Measurements from ENCODE around the gene PRPF19. TPM values are rescaled to one million over a fixed set of nuclear protein-coding genes. Genes with fewer than 3 reads are reported as not detected.

Gene PRPF19
- total RNA-seq, 8 experiments from 2014 or later, result 58.6 to 136 (median 91.2) TPM

GRCh38 chr11:60946601-60947264 is 40.3 kb upstream of the PRPF19 start:
- Histone ChIP-seq H3K4me1 (replicated peaks in 1 of 2) (peaks cover 27 to 44% of the 10 kb centered on the region in 2 donors), H3K27ac (no peak overlapping the region), H3K4me3 (no peak overlapping the region)
- ATAC-seq (replicated peaks in 6 of 8), result peak in 6 of 8 experiments; percentile 36 to 70 (median 58)
- 0 to 75% (median 50%) methylated on average over 1 to 10 of the region's 15 CpGs; no CpG with 5 or more reads in 2 of the 10 experiments for WGBS, 10 experiments
- in situ Hi-C loops (cut with MboI; ENCODE audit: low pct_unique_long_range_greater_than_20kb in 2 of 9, low sequenced_read_pairs in 9 of 9, unreplicated experiment in 9 of 9), result loop anchor here in 1 of 9 experiments (10.0 kb wide), 1 partner anchor 178 kb away; no protein-coding TSS in a partner anchor

- ATAC-seq (replicated peaks in 6 of 8), result no peak
- Histone ChIP-seq H3K27ac (no peak overlapping the region), H3K4me1 (replicated peaks in 1 of 2) (peaks cover 25 to 35% of the 10 kb centered on the region in 2 donors), H3K4me3 (no peak overlapping the region)
- 60 to 100% (median 100%) methylated on average over 1 to 3 of the region's 5 CpGs; no CpG with 5 or more reads in 5 of the 10 experiments for WGBS, 10 experiments
- in situ Hi-C loops (cut with MboI; ENCODE audit: low pct_unique_long_range_greater_than_20kb in 2 of 9, low sequenced_read_pairs in 9 of 9, unreplicated experiment in 9 of 9), result loop anchor here in 1 of 9 experiments (10.0 kb wide), 1 partner anchor 180 kb away; no protein-coding TSS in a partner anchor
These were observed 38.9 kb upstream of the PRPF19 start for GRCh38 chr11:60945295-60945667.

DNA sequence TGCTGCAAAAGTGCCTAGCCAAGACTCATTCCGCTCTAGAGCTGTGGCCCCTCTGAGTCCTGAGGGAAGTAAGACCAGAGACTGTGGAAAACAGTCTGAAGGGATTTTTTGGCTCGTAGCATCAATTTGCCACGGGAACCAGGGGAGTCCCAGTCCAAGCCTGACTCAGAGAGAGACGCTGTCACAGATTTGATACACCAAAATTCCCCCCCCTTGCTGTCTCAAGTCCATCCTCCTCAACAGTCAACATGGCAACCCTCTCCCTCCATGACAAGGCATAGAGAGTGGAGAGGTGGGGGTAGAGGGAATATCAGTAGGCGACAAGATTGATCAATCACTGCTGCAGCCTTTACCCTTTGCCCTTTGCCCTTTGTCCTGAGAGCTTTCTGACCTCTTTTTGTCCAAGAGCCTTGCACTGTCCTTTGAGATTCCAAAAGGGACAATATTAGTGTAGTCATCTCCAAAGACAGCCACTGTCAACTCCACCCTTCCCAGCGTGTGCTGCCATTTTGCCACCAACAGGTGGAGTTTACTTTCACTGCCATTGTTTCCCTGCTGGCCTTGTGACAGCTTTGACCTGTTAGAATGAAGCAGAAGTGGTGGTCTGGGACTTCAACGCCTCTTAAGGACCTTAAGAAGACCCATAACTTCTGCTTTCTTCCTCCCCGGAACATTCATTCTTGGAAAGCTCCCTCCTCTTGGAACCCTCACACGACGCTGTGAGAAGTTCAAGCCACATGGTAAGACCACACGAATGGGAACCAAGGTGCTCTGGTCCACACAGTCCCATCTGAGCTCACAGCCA is 38.3 kb upstream of the PRPF19 start:
- ATAC-seq (replicated peaks in 6 of 8), result no peak
- Histone ChIP-seq H3K4me1 (replicated peaks in 1 of 2) (peaks cover 25 to 35% of the 10 kb centered on the region in 2 donors), H3K4me3 (no peak overlapping the region), H3K27ac (no peak overlapping the region)
- WGBS, 10 experiments, result 50 to 100% (median 70%) methylated on average over 1 to 5 of the region's 11 CpGs; no CpG with 5 or more reads in 3 of the 10 experiments
- in situ Hi-C loops (cut with MboI; ENCODE audit: low pct_unique_long_range_greater_than_20kb in 2 of 9, low sequenced_read_pairs in 9 of 9, unreplicated experiment in 9 of 9), result loop anchor here in 1 of 9 experiments (10.0 kb wide), 1 partner anchor 180 kb away; no protein-coding TSS in a partner anchor

DNA sequence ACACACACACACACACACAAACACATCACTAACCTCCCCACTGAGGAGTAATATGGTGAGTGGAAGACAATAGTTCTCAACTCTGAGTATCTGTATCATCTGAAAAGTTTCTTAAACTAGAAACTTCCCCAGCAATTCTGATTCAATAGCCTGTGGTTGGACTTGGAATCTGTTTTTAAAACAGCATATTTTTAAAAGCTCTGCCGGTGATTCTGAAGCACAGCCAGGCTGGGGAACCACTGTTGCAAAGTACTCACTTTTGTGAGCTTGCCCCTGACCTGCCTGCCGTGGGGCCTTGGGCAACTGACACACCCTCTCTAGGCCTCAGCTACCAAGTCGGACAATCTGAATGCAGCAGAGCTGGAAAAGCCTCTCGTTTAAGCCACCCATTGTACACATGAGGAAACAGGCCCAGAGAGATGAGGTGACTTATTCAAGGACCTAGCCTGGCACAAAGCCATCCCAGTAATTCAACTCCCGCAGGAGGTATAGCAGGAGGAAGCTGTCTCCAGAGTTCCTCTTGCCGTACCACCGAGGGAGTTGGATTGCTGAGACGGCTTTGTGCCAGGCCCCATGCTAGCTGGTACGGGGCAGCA is 36.7 kb upstream of the PRPF19 start:
- WGBS, 10 experiments, result 44 to 90% (median 63%) methylated on average over 1 to 5 of the region's 9 CpGs; no CpG with 5 or more reads in 3 of the 10 experiments
- in situ Hi-C loops (cut with MboI; ENCODE audit: low pct_unique_long_range_greater_than_20kb in 2 of 9, low sequenced_read_pairs in 9 of 9, unreplicated experiment in 9 of 9), result loop anchor here in 1 of 9 experiments (10.0 kb wide), 1 partner anchor 182 kb away; no protein-coding TSS in a partner anchor
- H3K4me3 ChIP-seq, result no peak overlapping the region
- peaks cover 21 to 34% of the 10 kb centered on the region in 2 donors for H3K4me1 ChIP-seq (replicated peaks in 1 of 2)
- no peak for ATAC-seq (replicated peaks in 6 of 8)
- H3K27ac ChIP-seq, result no peak overlapping the region

DNA sequence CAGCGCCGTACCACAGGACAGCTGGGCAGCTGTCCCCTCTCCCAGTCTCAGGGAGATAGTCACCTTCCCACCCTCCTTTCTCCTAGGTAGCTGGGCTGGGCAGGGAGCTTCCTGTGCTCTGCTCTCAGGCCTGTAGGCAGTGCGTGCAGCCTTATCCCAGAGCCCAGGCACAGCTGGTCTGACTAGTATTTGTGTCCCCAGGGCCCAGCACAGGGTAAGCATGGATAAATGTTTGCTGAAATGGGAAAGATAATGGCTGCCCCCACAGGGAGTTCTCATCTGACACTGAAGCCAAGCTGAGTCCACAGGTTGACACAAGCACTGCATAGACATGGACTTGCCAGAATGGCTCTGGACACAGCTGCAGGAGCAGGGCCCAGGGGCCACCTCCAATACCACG is 35.8 kb upstream of the PRPF19 start:
- Histone ChIP-seq H3K27ac (no peak overlapping the region), H3K4me3 (no peak overlapping the region), H3K4me1 (replicated peaks in 1 of 2) (peaks cover 13 to 26% of the 10 kb centered on the region in 2 donors)
- peak in 4 of 8 experiments; percentile 9 to 56 (median 24) for ATAC-seq (replicated peaks in 6 of 8)
- in situ Hi-C loops (cut with MboI; ENCODE audit: low pct_unique_long_range_greater_than_20kb in 2 of 9, low sequenced_read_pairs in 9 of 9, unreplicated experiment in 9 of 9), result loop anchor here in 1 of 9 experiments (10.0 kb wide), 1 partner anchor 183 kb away; no protein-coding TSS in a partner anchor
- 40% methylated on average over 1 of the region's 4 CpGs; no CpG with 5 or more reads in 9 of the 10 experiments for WGBS, 10 experiments

DNA sequence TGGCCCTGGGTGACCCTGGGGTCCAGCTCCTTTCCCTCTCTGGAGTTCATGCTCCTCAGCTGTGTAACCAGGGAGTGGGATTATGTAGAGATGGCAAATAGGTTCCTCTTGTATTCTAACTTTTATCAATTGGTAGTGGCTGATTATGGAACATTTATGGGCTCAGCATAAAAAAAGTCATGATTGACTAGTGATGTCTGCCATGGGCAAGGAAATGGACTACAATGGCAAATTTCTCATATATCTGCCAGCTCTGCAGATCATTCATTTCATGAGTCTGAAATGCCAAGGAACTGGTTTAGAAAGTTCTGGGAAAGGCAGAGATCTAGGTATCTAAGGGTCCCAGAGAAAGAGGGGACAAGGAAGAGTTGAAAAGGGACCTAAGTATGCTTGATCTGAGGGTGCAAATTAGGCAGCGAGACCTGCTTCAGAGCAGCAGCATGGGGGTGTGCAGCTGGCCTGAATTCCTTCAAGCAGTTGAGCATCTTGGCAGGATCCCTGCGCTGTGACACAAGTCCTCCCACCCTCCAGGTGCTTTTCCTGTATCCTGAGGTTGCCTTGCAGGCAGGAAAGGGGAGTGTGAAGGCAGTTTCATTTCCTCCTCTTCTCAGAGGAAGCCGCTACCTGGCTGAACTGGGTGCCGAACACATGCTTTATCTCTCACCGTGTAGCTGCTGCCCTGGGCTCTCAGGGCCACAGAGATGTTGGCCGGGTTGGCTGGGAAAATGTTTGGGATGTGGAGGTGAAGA is 35.2 kb upstream of the PRPF19 start:
- no peak overlapping the region for H3K27ac ChIP-seq
- WGBS, 10 experiments, result 20 to 100% (median 92%) methylated on average over 1 to 5 of the region's 6 CpGs; no CpG with 5 or more reads in 1 of the 10 experiments

DNA sequence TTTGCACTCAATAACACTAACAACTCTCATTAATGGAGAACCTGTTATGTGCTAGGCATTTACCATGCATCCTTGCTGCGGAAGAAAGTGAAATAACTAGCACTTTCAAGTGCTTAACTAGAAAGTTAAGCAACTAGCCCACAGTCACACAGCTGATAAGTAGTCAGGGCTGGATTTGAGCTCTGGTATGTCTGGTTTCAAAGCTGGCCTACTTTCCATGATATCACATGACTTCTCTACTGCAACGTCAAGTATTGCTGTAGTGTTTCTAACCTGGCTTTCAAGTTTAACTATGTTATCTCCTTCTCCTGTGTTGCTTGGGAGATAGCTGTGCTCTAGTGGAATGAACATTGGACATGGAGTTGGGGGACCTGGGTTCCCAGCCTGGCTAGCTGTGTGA is 33.5 kb upstream of the PRPF19 start:
- H3K27ac ChIP-seq, result no peak overlapping the region
- 50 to 100% (median 88%) methylated on average over 1 to 2 of the region's 2 CpGs; no CpG with 5 or more reads in 3 of the 10 experiments for WGBS, 10 experiments
- no peak for ATAC-seq (replicated peaks in 6 of 8)
- in situ Hi-C loops (cut with MboI; ENCODE audit: low pct_unique_long_range_greater_than_20kb in 2 of 9, low sequenced_read_pairs in 9 of 9, unreplicated experiment in 9 of 9), result loop anchor here in 1 of 9 experiments (10.0 kb wide), 1 partner anchor 185 kb away; no protein-coding TSS in a partner anchor
- peaks cover 3 to 15% of the 10 kb centered on the region in 2 donors for H3K4me1 ChIP-seq (replicated peaks in 1 of 2)
- no peak overlapping the region for H3K4me3 ChIP-seq

More for the DNA sequence above, 35.2 kb upstream of the PRPF19 start:
- peaks cover 8 to 19% of the 10 kb centered on the region in 2 donors for H3K4me1 ChIP-seq (replicated peaks in 1 of 2)
- ATAC-seq (replicated peaks in 6 of 8), result no peak
- in situ Hi-C loops (cut with MboI; ENCODE audit: low pct_unique_long_range_greater_than_20kb in 2 of 9, low sequenced_read_pairs in 9 of 9, unreplicated experiment in 9 of 9), result loop anchor here in 1 of 9 experiments (10.0 kb wide), 1 partner anchor 183 kb away; no protein-coding TSS in a partner anchor
- H3K4me3 ChIP-seq, result no peak overlapping the region

DNA sequence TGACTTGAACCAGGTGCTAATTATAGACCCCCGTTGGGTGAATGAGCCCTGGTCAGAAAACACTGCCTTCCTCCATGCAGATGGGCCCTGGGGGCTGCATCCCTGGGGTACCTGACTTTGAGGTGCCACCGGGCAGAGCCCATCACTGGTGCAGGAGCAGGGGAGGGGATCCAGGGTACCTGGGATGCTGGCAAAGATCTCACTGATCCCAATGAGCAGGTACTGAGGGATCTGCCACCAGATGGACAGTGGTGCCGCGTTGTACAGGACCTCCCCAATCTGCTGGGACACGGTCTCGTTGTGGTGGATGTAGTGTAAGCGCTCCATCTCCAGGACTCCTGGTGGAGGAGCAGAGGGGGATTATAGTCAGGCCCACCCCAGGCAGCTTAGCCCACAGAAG is 32.9 kb upstream of the PRPF19 start:
- 80 to 92% (median 84%) methylated on average over 1 to 2 of the region's 7 CpGs; no CpG with 5 or more reads in 6 of the 10 experiments for whole genome bisulfite sequencing, 10 experiments
- H3K27ac ChIP-seq, result no peak overlapping the region
- ATAC-seq (replicated peaks in 6 of 8), result no peak
- H3K4me1 ChIP-seq (replicated peaks in 1 of 2), result peaks cover 3 to 15% of the 10 kb centered on the region in 2 donors
- in situ Hi-C loops (cut with MboI; ENCODE audit: low pct_unique_long_range_greater_than_20kb in 2 of 9, low sequenced_read_pairs in 9 of 9, unreplicated experiment in 9 of 9), result no loop called here
- H3K4me3 ChIP-seq, result no peak overlapping the region

DNA sequence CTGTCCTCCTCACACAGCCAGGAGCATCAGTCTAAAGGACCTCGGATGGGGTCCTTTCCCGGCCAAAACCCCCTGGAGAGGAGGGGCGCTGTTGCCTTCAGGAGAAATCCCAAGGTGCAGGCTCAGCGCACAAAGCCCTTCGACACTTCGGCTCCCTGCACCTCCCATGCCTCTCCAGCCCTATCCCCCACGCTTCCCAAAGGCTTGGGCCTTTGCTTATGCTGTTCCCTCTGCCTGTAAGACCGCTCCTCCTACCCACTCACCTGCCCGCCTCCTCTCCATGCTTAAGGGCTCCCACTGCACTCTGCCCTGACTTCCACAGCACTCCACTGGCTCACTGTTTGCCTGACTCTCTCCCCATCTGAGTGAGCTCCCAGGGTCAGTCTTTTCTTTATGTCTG is 32.1 kb upstream of the PRPF19 start:
- Histone ChIP-seq H3K4me1 (replicated peaks in 1 of 2) (peaks cover 3 to 15% of the 10 kb centered on the region in 2 donors), H3K27ac (no peak overlapping the region), H3K4me3 (no peak overlapping the region)
- peak in 2 of 8 experiments; percentile 31 to 43 for ATAC-seq (replicated peaks in 6 of 8)
- in situ Hi-C loops (cut with MboI; ENCODE audit: low pct_unique_long_range_greater_than_20kb in 2 of 9, low sequenced_read_pairs in 9 of 9, unreplicated experiment in 9 of 9), result no loop called here
- WGBS, 10 experiments, result 0 to 100% (median 74%) methylated on average over 1 to 8 of the region's 9 CpGs; no CpG with 5 or more reads in 2 of the 10 experiments

DNA sequence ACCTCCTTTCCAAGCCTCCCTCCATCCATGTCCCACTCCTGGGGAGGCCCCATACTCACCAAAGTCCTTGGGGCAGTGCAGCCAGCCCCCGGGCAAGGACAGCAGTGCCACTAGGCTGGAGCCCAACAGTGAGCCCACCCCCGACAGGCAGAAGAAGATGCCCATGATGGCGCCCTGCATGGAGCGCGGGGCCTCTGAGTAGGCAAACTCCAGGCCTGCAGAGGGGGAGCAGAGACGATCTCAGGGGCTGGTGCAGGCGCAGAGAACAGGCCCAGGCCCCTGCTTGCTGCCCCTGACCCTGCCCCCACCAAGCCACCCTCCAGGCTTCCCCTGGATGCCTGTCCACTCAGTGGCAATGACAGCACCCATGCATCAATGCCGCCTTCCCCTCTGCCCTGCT is 31.4 kb upstream of the PRPF19 start:
- H3K4me3 ChIP-seq, result no peak overlapping the region
- ATAC-seq (replicated peaks in 6 of 8), result no peak
- 80 to 100% (median 100%) methylated on average over 1 to 2 of the region's 8 CpGs; no CpG with 5 or more reads in 7 of the 10 experiments for WGBS, 10 experiments
- H3K4me1 ChIP-seq (replicated peaks in 1 of 2), result peaks cover 3 to 11% of the 10 kb centered on the region in 2 donors
- H3K27ac ChIP-seq, result no peak overlapping the region
- in situ Hi-C loops (cut with MboI; ENCODE audit: low pct_unique_long_range_greater_than_20kb in 2 of 9, low sequenced_read_pairs in 9 of 9, unreplicated experiment in 9 of 9), result no loop called here

GRCh38 chr11:60937144-60937527 is 30.8 kb upstream of the PRPF19 start:
- no peak overlapping the region for H3K4me3 ChIP-seq
- WGBS, 10 experiments, result 85 to 100% (median 94%) methylated on average over 1 to 9 of the region's 12 CpGs; no CpG with 5 or more reads in 6 of the 10 experiments
- peaks cover 0 to 7% of the 10 kb centered on the region in 2 donors for H3K4me1 ChIP-seq (replicated peaks in 1 of 2)
- in situ Hi-C loops (cut with MboI; ENCODE audit: low pct_unique_long_range_greater_than_20kb in 2 of 9, low sequenced_read_pairs in 9 of 9, unreplicated experiment in 9 of 9), result no loop called here
- H3K27ac ChIP-seq, result no peak overlapping the region
- ATAC-seq (replicated peaks in 6 of 8), result no peak
